HepG2 (cell line): ENCODE measurements around the gene TBC1D21. TPM values are rescaled to one million over a fixed set of nuclear protein-coding genes. Genes with fewer than 3 reads are reported as not detected.

ENCODE experiments used
- ATAC-seq: fragments of 200-7000 bp; cut with Tn5 transposase; 3 replicates; pipeline ENCODE4 v1.9.1; 2020; ENCODE audit warnings: mild to moderate bottlenecking, moderate library complexity
- BruUV-seq: library from RNA; stranded (reverse); fragments of 400-500 nt; replicated peaks from 2 replicates; lab custom pipeline; 2021; lab: Mats Ljungman, UMichigan
- CTCF ChIA-PET: fragments of 300-600 bp; formaldehyde crosslinking; extraction: SDS; loops from one replicate; lab custom pipeline; 2021; ENCODE audit warnings: low total read pairs, inconsistent platforms, low intra/inter-chr PET ratio; lab: Yijun Ruan, JAX
- POLR2A ChIA-PET: fragments of 350-600 bp; sonication (Branson Sonifier 250); formaldehyde crosslinking; loops from one replicate; lab custom pipeline; 2020; ENCODE audit warnings: antibody characterized with exemption, inconsistent platforms; lab: Yijun Ruan, JAX
- DNase-seq: peaks from one replicate; pipeline ENCODE4 v3.0.0-alpha.2; 2015; ENCODE audit warnings: low spot score
- FAIRE-seq: peaks from 3 replicates; lab custom pipeline; 2011; peaks lifted over from hg19 to GRCh38; lab: Jason Lieb, UNC
- H2AFZ ChIP-seq: one replicate; pipeline ENCODE4 v1.6.1; 2011; ENCODE audit warnings: low read length, inconsistent platforms
- H3K27ac ChIP-seq: fragments of 300-600 bp; 3 replicates; pipeline ENCODE4 v1.8.0; 2011; ENCODE audit warnings: mixed run types, mild to moderate bottlenecking, mixed read lengths, low read length, inconsistent platforms; ENCODE audit not compliant: insufficient read depth; ENCODE audit errors: extremely low read length
- H3K27me3 ChIP-seq, 2 experiments: fragments of 200-600 bp in 1 of 2; 2 replicates in 1 of 2; 3 replicates in 1 of 2; pipeline versions ENCODE4 v1.6.0 to v1.8.0; 2011; ENCODE audit warnings: low read length in 2 of 2, mild to moderate bottlenecking in 2 of 2, moderate library complexity in 2 of 2, inconsistent platforms in 1 of 2; ENCODE audit not compliant: insufficient read depth in 2 of 2, control insufficient read depth in 1 of 2
- H3K36me3 ChIP-seq, 2 experiments: fragments of 200-600 bp in 1 of 2; replicated peaks in 1 of 2; 2 replicates in 1 of 2; 3 replicates in 1 of 2; pipeline versions ENCODE4 v1.5.1 to v1.8.0; 2011; ENCODE audit warnings: low read length in 2 of 2, inconsistent platforms in 1 of 2; ENCODE audit not compliant: insufficient read depth in 2 of 2, control insufficient read depth in 1 of 2
- H3K4me1 ChIP-seq: 2 replicates; pipeline ENCODE4 v1.5.1; 2012; ENCODE audit warnings: low read length, inconsistent platforms; ENCODE audit not compliant: insufficient read depth
- H3K4me2 ChIP-seq: 2 replicates; pipeline ENCODE4 v1.6.0; 2011; ENCODE audit warnings: low read depth, low read length, inconsistent platforms
- H3K4me3 ChIP-seq, 3 experiments: fragments of 200-600 bp in 1 of 3; sonication (generic), shearing (Covaris generic) in 1 of 3; replicated peaks in 1 of 3; 2 replicates each; pipeline ENCODE4 v1.5.1; 2011 to 2016; ENCODE audit warnings: low read length in 3 of 3, inconsistent platforms in 2 of 3, low read depth in 2 of 3, mild to moderate bottlenecking in 2 of 3, control low read depth in 1 of 3, mixed read lengths in 1 of 3; ENCODE audit not compliant: insufficient read depth in 1 of 3
- H3K79me2 ChIP-seq: one replicate; pipeline ENCODE4 v1.6.1; 2011; ENCODE audit warnings: low read length, inconsistent platforms; ENCODE audit not compliant: insufficient read depth
- H3K9ac ChIP-seq: 2 replicates; pipeline ENCODE4 v1.6.0; 2011; ENCODE audit warnings: mild to moderate bottlenecking, low read depth, low read length, inconsistent platforms; ENCODE audit not compliant: insufficient read depth
- H3K9me3 ChIP-seq: 2 replicates; pipeline ENCODE4 v1.5.1; 2012; ENCODE audit warnings: mild to moderate bottlenecking, low read length
- H4K20me1 ChIP-seq: 2 replicates; pipeline ENCODE4 v1.6.0; 2011; ENCODE audit warnings: inconsistent platforms, mild to moderate bottlenecking, low read length, moderate library complexity; ENCODE audit not compliant: insufficient read depth
- CENPT ChIP-seq: sonication (generic); formaldehyde crosslinking; IDR thresholded peaks from 2 replicates; pipeline ENCODE4 v1.8.0; 2022; ENCODE audit warnings: low read depth, mild to moderate bottlenecking, moderate library complexity, missing genetic modification reagents
- E2F5 ChIP-seq: sonication (generic); formaldehyde crosslinking; conservative IDR thresholded peaks from 2 replicates; pipeline ENCODE4 v1.4.0; 2020; ENCODE audit warnings: missing genetic modification reagents
- HDAC6 ChIP-seq: fragments of 200-600 bp; sonication (generic); IDR thresholded peaks from 2 replicates; pipeline ENCODE4 v1.7.0; 2017; ENCODE audit warnings: mild to moderate bottlenecking, antibody characterized with exemption, low read length, low read depth
- MEIS1 ChIP-seq: sonication (generic); formaldehyde crosslinking; IDR thresholded peaks from 2 replicates; pipeline ENCODE4 v1.9.0; 2021; ENCODE audit warnings: mild to moderate bottlenecking, missing genetic modification reagents, moderate library complexity, borderline replicate concordance
- NAIF1 ChIP-seq: sonication (generic); formaldehyde crosslinking; IDR thresholded peaks from 2 replicates; pipeline ENCODE4 v1.5.0; 2020; ENCODE audit warnings: mild to moderate bottlenecking, missing genetic modification reagents, borderline replicate concordance
- NR0B2 ChIP-seq: sonication (generic); formaldehyde crosslinking; IDR thresholded peaks from 2 replicates; pipeline ENCODE4 v1.4.0; 2020; ENCODE audit warnings: mild to moderate bottlenecking, missing genetic modification reagents
- PAF1 ChIP-seq: IDR thresholded peaks from 2 replicates; pipeline ENCODE4 v1.6.1; 2016; ENCODE audit warnings: missing genetic modification reagents, missing compliant biosample characterization
- ZBTB34 ChIP-seq: sonication (generic); formaldehyde crosslinking; IDR thresholded peaks from 2 replicates; pipeline ENCODE4 v1.8.0; 2022; ENCODE audit warnings: mild to moderate bottlenecking, missing genetic modification reagents
- ZBTB37 ChIP-seq: sonication (generic); formaldehyde crosslinking; IDR thresholded peaks from 2 replicates; pipeline ENCODE4 v1.4.0; 2020; ENCODE audit warnings: mild to moderate bottlenecking, missing genetic modification reagents
- ZNF230 ChIP-seq: sonication (generic); formaldehyde crosslinking; IDR thresholded peaks from 2 replicates; pipeline ENCODE4 v1.4.0; 2020; ENCODE audit warnings: mild to moderate bottlenecking, missing genetic modification reagents
- ZNF329 ChIP-seq: sonication (generic); formaldehyde crosslinking; IDR thresholded peaks from 2 replicates; pipeline ENCODE4 v1.9.0; 2021; ENCODE audit warnings: low read depth, mild to moderate bottlenecking, missing genetic modification reagents
- ZNF496 ChIP-seq: sonication (generic); formaldehyde crosslinking; IDR thresholded peaks from 2 replicates; pipeline ENCODE4 v1.8.1; 2023; ENCODE audit warnings: mild to moderate bottlenecking, moderate library complexity, missing genetic modification reagents; ENCODE audit not compliant: insufficient replicate concordance
- ZNF879 ChIP-seq: sonication (generic); formaldehyde crosslinking; IDR thresholded peaks from 2 replicates; pipeline ENCODE4 v1.8.1; 2023; ENCODE audit warnings: missing genetic modification reagents
- WGBS: methylation state at CpG from one replicate; pipeline ENCODE4 v1.1.6; 2017; ENCODE audit warnings: low lambda C conversion rate; 5-methylcytosine and 5-hydroxymethylcytosine counted together
- in situ Hi-C: cut with HindIII; loops from 2 replicates; pipeline ENCODE4 v1.10.0; 2017; ENCODE audit warnings: low pct_unique_long_range_greater_than_20kb; ENCODE audit not compliant: extremely low pct_ligation_motif_present
- intact Hi-C: fragments of 100-400 bp; cut with micrococcal nuclease; formaldehyde crosslinking; loops from one replicate; pipeline ENCODE4 v1.10.0; 2022; ENCODE audit not compliant: unreplicated experiment
- polyA plus RNA-seq, 8 experiments: library from polyadenylated mRNA; depleted of rRNA in 3 of 8; stranded (reverse) in 7 of 8; unstranded in 1 of 8; fragments of >200 nt; fragmentation: Illumina TruSeq in 4 of 8; extraction: Trizol in 4 of 8; gene quantifications; 2 replicates each; pipeline versions ENCODE4 v1.2.1 to v1.2.3, GENCODE V29; 2011 to 2016; ENCODE audit warnings: low read depth in 4 of 8, missing spikeins in 1 of 8, mixed read lengths in 1 of 8; ENCODE audit not compliant: insufficient read depth in 1 of 8
- total RNA-seq, 5 experiments: library from RNA; depleted of rRNA; stranded (reverse); fragments of >200 nt; fragmentation: Illumina TruSeq; extraction: Trizol; gene quantifications; 2 replicates each; pipeline ENCODE4 v1.2.3, GENCODE V29; 2016; ENCODE audit warnings: low read depth in 1 of 5
- TF ChIP-seq, protein P1 (sequence below): sonication (generic); formaldehyde crosslinking; IDR thresholded peaks from 2 replicates; pipeline ENCODE4 v1.4.0; 2020; ENCODE audit warnings: mild to moderate bottlenecking, low read depth, missing genetic modification reagents
- TF ChIP-seq, protein P2 (sequence below): sonication (generic); formaldehyde crosslinking; IDR thresholded peaks from 2 replicates; pipeline ENCODE4 v1.4.0; 2020; ENCODE audit warnings: missing genetic modification reagents

TBC1D21 gene
- total and polyA plus RNA-seq, 2 of the 13 experiments (the other 11 are each of a cell fraction or from before 2014, with no cell fraction given): not detected

DNA sequence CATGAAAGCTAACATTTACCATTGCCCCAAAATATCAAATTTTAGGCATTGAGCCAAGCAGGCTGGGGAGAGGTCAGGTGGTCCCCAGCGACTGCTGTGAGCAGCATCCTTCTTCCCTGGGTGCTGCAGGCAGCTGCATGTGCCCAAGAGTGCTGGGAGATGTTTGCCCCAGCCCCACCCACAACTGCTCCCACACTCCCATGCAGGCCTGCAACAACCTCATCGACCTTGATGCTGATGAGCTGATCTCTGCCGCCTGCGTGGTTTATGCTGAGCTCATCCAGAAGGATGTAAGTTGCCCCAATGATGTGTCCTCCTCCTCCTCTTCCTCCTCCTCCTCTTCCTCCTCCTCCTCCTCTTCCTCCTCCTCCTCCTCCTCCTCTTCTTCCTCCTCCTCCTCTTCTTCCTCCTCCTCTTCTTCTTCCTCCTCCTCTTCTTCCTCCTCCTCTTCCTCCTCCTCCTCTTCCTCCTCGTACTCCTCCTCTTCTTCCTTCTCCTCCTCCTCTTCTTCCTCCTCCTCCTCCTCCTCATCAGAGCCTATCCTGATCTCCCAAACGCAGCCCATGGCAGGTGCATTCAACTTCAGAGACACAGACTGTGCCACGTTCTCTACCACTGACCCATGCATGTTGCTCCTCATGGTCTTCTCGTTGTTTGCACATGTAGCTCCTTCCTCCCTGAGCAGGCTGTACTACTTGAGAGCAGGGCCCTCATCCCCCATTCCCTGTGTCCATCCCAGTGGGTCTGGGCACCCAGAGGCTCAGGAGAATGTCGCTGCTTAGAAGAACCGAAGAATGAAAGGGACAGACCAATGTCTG, 15.1 kb downstream of the TBC1D21 start:
- H3K27me3 ChIP-seq: peaks cover 0 to 1% of the 10 kb centered on the region in 2 experiments; a peak in 1 of 5 replicates
- no peaks in the 10 kb centered on the region for H3K4me1 ChIP-seq
- no peaks in the 10 kb centered on the region for H3K36me3 ChIP-seq
- POLR2A ChIA-PET: no interaction called here
- in situ Hi-C loops: no loop called here
- FAIRE-seq: no peak
- TF ChIP-seq NAIF1: no peak
- no peak for TF ChIP-seq NR0B2 (CRISPR knock-in tag)
- no peak for TF ChIP-seq ZNF329 (CRISPR knock-in tag)
- TF ChIP-seq ZNF230: no peak
- no peak for TF ChIP-seq PAF1
- no peak for TF ChIP-seq E2F5 (CRISPR knock-in tag)
- TF ChIP-seq, protein P1, sequence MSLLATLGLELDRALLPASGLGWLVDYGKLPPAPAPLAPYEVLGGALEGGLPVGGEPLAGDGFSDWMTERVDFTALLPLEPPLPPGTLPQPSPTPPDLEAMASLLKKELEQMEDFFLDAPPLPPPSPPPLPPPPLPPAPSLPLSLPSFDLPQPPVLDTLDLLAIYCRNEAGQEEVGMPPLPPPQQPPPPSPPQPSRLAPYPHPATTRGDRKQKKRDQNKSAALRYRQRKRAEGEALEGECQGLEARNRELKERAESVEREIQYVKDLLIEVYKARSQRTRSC (CRISPR knock-in tag): no peak
- TF ChIP-seq CENPT (CRISPR knock-in tag): no peak
- TF ChIP-seq ZNF879 (CRISPR knock-in tag): no peak
- no peak for TF ChIP-seq MEIS1 (CRISPR knock-in tag)
- no peak for TF ChIP-seq ZBTB34 (CRISPR knock-in tag)
- no peak for TF ChIP-seq ZBTB37 (CRISPR knock-in tag)
- TF ChIP-seq, protein P2, sequence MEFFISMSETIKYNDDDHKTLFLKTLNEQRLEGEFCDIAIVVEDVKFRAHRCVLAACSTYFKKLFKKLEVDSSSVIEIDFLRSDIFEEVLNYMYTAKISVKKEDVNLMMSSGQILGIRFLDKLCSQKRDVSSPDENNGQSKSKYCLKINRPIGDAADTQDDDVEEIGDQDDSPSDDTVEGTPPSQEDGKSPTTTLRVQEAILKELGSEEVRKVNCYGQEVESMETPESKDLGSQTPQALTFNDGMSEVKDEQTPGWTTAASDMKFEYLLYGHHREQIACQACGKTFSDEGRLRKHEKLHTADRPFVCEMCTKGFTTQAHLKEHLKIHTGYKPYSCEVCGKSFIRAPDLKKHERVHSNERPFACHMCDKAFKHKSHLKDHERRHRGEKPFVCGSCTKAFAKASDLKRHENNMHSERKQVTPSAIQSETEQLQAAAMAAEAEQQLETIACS (CRISPR knock-in tag): no peak
- TF ChIP-seq ZNF496: no peak
- no peak for TF ChIP-seq HDAC6
- no peaks in the 10 kb centered on the region for H3K9me3 ChIP-seq
- intact Hi-C loops: no loop called here
- no peak overlapping the region for H3K4me2 ChIP-seq
- no peak for ATAC-seq
- no peak overlapping the region for H3K27ac ChIP-seq
- WGBS: 7% methylated on average over 8 of the region's 10 CpGs
- H4K20me1 ChIP-seq: no peaks in the 10 kb centered on the region
- CTCF ChIA-PET: no interaction called here
- H3K9ac ChIP-seq: no peak overlapping the region
- no peak overlapping the region for H2AFZ ChIP-seq
- H3K4me3 ChIP-seq: no peak overlapping the region
- H3K79me2 ChIP-seq: no peaks in the 10 kb centered on the region
- no peak for DNase-seq
- BruUV-seq: no TSS peak
